ENCODE results near the gene ZNF581. TPM values are rescaled to one million over a fixed set of nuclear protein-coding genes. Genes with fewer than 3 reads are reported as not detected.

The ZNF581 gene
- total RNA-seq, 1 donor from 2014 or later: 30.0 TPM

DNA sequence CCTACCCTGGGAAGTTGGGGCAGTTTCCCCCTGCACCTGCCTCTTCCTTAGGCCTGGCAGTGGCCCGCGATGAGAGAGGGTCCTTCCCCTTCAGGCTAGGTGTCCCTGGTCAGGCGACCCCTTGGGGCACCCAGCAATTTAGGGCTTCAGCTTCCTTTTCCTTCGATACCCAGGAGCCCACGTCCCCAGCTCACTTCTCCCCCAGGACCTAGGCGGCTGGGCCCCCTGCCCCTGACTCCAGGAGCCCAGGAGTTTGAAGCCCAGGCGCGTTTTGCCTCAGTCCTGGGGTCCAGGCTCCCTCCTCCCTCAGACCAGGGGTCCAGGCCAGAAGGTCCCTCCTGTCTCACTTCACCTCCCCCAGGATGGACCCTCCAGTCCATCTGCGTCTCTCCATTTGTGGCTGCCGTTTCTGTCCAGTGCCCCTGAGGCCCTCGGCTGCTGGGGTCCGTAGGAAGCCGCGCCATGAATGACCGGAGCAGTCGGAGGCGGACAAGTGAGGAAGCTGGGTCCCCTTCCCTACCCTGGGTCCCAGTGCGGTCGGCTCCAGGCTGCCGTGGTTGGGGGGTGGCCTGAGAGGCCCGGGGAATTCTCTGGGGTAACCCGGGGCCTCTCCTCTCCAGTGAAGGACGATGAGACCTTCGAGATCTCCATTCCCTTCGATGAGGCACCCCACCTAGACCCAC is 5.3 kb downstream of the ZNF581 start:
- Mint-ChIP-seq H3K36me3 (ENCODE audit: low read depth, unreplicated experiment) (peaks cover 16% of the 10 kb centered on the region), H3K4me3 (ENCODE audit: unreplicated experiment) (peak overlapping the region; percentile 83), H3K4me1 (ENCODE audit: low read depth, unreplicated experiment) (peaks cover 9% of the 10 kb centered on the region), H3K27me3 (ENCODE audit: low read depth, unreplicated experiment) (no peaks in the 10 kb centered on the region), H3K27ac (ENCODE audit: unreplicated experiment) (peak overlapping the region; percentile 12), H3K9me3 (ENCODE audit: unreplicated experiment) (no peaks in the 10 kb centered on the region)
- peak overlapping the region; percentile 85 for H3K9ac ChIP-seq (ENCODE audit: low read length)
- DNase-seq (ENCODE audit: low read depth) (no peak), FAIRE-seq (no peak)
- peak overlapping the region; percentile 96 for H3K4me2 ChIP-seq (ENCODE audit: low read length)
- H3K36me3 ChIP-seq (ENCODE audit: insufficient read depth, low read length): peaks cover 9% of the 10 kb centered on the region
- H3K4me3 ChIP-seq (ENCODE audit: insufficient read depth, low read depth, low read length): peak overlapping the region; percentile 75
- H4K20me1 ChIP-seq (ENCODE audit: insufficient read depth, low read length): peaks cover 20% of the 10 kb centered on the region
- no peaks in the 10 kb centered on the region for H3K27me3 ChIP-seq (ENCODE audit: insufficient read depth, low read length)
- H2AFZ ChIP-seq (ENCODE audit: low read depth, low read length): peak overlapping the region; percentile 85
- H3K9me3 ChIP-seq (ENCODE audit: insufficient read depth, low read depth, low read length): no peaks in the 10 kb centered on the region
- TF ChIP-seq, protein P1, sequence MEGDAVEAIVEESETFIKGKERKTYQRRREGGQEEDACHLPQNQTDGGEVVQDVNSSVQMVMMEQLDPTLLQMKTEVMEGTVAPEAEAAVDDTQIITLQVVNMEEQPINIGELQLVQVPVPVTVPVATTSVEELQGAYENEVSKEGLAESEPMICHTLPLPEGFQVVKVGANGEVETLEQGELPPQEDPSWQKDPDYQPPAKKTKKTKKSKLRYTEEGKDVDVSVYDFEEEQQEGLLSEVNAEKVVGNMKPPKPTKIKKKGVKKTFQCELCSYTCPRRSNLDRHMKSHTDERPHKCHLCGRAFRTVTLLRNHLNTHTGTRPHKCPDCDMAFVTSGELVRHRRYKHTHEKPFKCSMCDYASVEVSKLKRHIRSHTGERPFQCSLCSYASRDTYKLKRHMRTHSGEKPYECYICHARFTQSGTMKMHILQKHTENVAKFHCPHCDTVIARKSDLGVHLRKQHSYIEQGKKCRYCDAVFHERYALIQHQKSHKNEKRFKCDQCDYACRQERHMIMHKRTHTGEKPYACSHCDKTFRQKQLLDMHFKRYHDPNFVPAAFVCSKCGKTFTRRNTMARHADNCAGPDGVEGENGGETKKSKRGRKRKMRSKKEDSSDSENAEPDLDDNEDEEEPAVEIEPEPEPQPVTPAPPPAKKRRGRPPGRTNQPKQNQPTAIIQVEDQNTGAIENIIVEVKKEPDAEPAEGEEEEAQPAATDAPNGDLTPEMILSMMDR (IDR thresholded peaks at IDR 0.05; ENCODE audit: insufficient read depth, low read depth, low read length): no peak
- no peak for TF ChIP-seq EZH2 (IDR thresholded peaks at IDR 0.05; ENCODE audit: insufficient read depth, low read length)
- H3K4me1 ChIP-seq (ENCODE audit: insufficient read depth, low read length): peaks cover 20% of the 10 kb centered on the region
- H3K79me2 ChIP-seq (ENCODE audit: insufficient read depth, low read length): peaks cover 32% of the 10 kb centered on the region
- no peak overlapping the region for H3K27ac ChIP-seq (ENCODE audit: low read depth, low read length)

DNA sequence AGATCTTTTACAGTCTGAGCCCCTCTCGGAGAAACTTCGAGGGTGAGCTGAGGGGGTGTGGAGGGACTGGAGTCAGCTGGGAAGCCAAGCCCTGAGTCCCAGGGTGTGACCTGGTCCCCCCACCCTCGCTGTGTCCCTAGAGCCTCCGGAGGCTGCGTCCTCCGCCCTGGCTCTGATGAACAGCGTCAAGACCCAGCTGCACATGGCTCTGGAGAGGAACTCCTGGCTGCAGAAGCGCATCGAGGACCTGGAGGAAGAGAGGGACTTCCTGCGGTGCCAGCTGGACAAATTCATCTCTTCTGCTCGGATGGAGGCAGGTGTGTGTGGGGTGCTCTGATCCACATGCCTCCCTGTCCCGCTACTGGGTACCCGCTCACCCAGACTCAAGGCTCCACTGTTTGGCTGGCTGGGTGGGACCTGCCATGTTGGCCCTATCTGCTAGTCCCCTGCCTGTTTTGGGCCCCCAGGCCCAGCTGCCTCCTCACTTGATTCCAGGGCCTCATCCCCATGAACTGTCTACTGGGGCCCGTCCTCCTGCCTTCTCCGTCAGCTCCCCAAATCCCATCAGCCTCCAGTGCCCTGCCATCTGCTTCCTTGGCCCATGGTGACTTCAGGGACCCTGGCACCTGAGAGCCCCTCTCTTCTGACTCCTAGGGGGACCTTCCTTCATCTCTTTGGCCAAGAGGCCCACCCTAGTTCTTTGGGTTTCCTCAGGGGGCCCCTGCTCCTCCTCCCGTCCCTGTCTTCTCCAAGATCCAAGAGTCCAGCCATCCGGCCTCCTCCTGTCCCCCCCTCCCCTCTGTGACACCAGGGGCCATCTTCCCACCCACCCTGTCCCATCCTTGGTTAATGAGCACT is 6.0 kb downstream of the ZNF581 start:
- H3K4me2 ChIP-seq (ENCODE audit: low read length): peak overlapping the region; percentile 96
- Mint-ChIP-seq H3K27ac (ENCODE audit: unreplicated experiment) (no peak overlapping the region), H3K36me3 (ENCODE audit: low read depth, unreplicated experiment) (peaks cover 16% of the 10 kb centered on the region), H3K27me3 (ENCODE audit: low read depth, unreplicated experiment) (no peaks in the 10 kb centered on the region), H3K9me3 (ENCODE audit: unreplicated experiment) (no peaks in the 10 kb centered on the region), H3K4me1 (ENCODE audit: low read depth, unreplicated experiment) (peaks cover 9% of the 10 kb centered on the region), H3K4me3 (ENCODE audit: unreplicated experiment) (peak overlapping the region; percentile 83)
- FAIRE-seq (no peak), DNase-seq (ENCODE audit: low read depth) (no peak)
- TF ChIP-seq EZH2 (IDR thresholded peaks at IDR 0.05; ENCODE audit: insufficient read depth, low read length): no peak
- TF ChIP-seq, protein P1 (IDR thresholded peaks at IDR 0.05; ENCODE audit: insufficient read depth, low read depth, low read length): no peak
- peak overlapping the region; percentile 85 for H3K9ac ChIP-seq (ENCODE audit: low read length)
- H3K9me3 ChIP-seq (ENCODE audit: insufficient read depth, low read depth, low read length): no peaks in the 10 kb centered on the region
- no peak overlapping the region for H3K27ac ChIP-seq (ENCODE audit: low read depth, low read length)
- H4K20me1 ChIP-seq (ENCODE audit: insufficient read depth, low read length): peaks cover 16% of the 10 kb centered on the region
- H3K36me3 ChIP-seq (ENCODE audit: insufficient read depth, low read length): peaks cover 8% of the 10 kb centered on the region
- H3K79me2 ChIP-seq (ENCODE audit: insufficient read depth, low read length): peaks cover 25% of the 10 kb centered on the region
- H3K4me3 ChIP-seq (ENCODE audit: insufficient read depth, low read depth, low read length): no peak overlapping the region
- no peaks in the 10 kb centered on the region for H3K27me3 ChIP-seq (ENCODE audit: insufficient read depth, low read length)
- peaks cover 16% of the 10 kb centered on the region for H3K4me1 ChIP-seq (ENCODE audit: insufficient read depth, low read length)
- H2AFZ ChIP-seq (ENCODE audit: low read depth, low read length): no peak overlapping the region
